Activated T-helper 9 cell treated with anti-CD3 and anti-CD28 coated beads, Interleukin-2, amount 50 U/mL, for 16 hours (primary cell): ENCODE results near the gene EVX2.

ENCODE experiments used
- DNase-seq: peaks from one replicate; pipeline ENCODE4 v3.0.0-alpha.2; 2020; ENCODE audit warnings: low read depth

EVX2 gene

GRCh38 chr2:176096243-176096985 lies 12.7 kb upstream of the EVX2 start:
- DNase-seq, result no peak

GRCh38 chr2:176095421-176095820 lies 11.7 kb upstream of the EVX2 start:
- no peak for DNase-seq

- no peak for DNase-seq
These were observed 10.6 kb upstream of the EVX2 start for GRCh38 chr2:176094349-176094748.

GRCh38 chr2:176093898-176094249 lies 10.1 kb upstream of the EVX2 start:
- DNase-seq, result no peak

- DNase-seq, result no peak
These were observed 9.6 kb upstream of the EVX2 start for GRCh38 chr2:176093145-176093897.

- DNase-seq, result no peak
These were observed 8.7 kb upstream of the EVX2 start, which contains the start of gene HOXD13 for GRCh38 chr2:176092270-176093144. TSS of gene HOXD13 (plus strand) at chr2:176092721. CDS start at chr2:176092891, 170 bp downstream.

- no peak for DNase-seq
These were observed 7.8 kb upstream of the EVX2 start for GRCh38 chr2:176091329-176092258.

GRCh38 chr2:176090862-176091261 lies 7.1 kb upstream of the EVX2 start:
- no peak for DNase-seq

- DNase-seq, result no peak
These were observed 6.2 kb upstream of the EVX2 start for GRCh38 chr2:176089843-176090395.

GRCh38 chr2:176088937-176089842 lies 5.4 kb upstream of the EVX2 start:
- no peak for DNase-seq

- no peak for DNase-seq
These were observed 4.5 kb upstream of the EVX2 start for GRCh38 chr2:176088048-176088936.

GRCh38 chr2:176087330-176088047 lies 3.7 kb upstream of the EVX2 start:
- no peak for DNase-seq

GRCh38 chr2:176085861-176086771 lies 2.4 kb upstream of the EVX2 start:
- DNase-seq, result no peak

GRCh38 chr2:176085120-176085788 lies 1.5 kb upstream of the EVX2 start:
- DNase-seq, result no peak

GRCh38 chr2:176084611-176085119 lies 903 bp upstream of the EVX2 start:
- DNase-seq, result no peak
